HepG2 (cell line): ENCODE results near the gene B3GAT3. TPM values are rescaled to one million over a fixed set of nuclear protein-coding genes. Genes with fewer than 3 reads are reported as not detected.

Experiments used
- ATM ChIP-seq: fragments of 450-650 bp; IDR thresholded peaks from 2 replicates; pipeline ENCODE4 v1.7.1; 2017; ENCODE audit warnings: mild to moderate bottlenecking, borderline replicate concordance
- HCFC1 ChIP-seq: fragments of 150-350 bp; IDR thresholded peaks from 2 replicates; pipeline ENCODE4 v1.6.1; 2014; ENCODE audit warnings: low read depth, low read length
- JUNB ChIP-seq: sonication (generic); formaldehyde crosslinking; IDR thresholded peaks from 2 replicates; pipeline ENCODE4 v1.8.0; 2022; ENCODE audit warnings: missing genetic modification reagents, mild to moderate bottlenecking, borderline replicate concordance
- NAIF1 ChIP-seq: sonication (generic); formaldehyde crosslinking; IDR thresholded peaks from 2 replicates; pipeline ENCODE4 v1.5.0; 2020; ENCODE audit warnings: mild to moderate bottlenecking, missing genetic modification reagents, borderline replicate concordance
- PHF20 ChIP-seq: sonication (generic); formaldehyde crosslinking; IDR thresholded peaks from 2 replicates; pipeline ENCODE4 v1.5.0; 2020; ENCODE audit warnings: mild to moderate bottlenecking, missing genetic modification reagents
- RAD51 ChIP-seq: fragments of 450-650 bp; IDR thresholded peaks from 2 replicates; pipeline ENCODE4 v1.6.1; 2016; ENCODE audit warnings: borderline replicate concordance
- TCF7 ChIP-seq: sonication (generic); IDR thresholded peaks from 2 replicates; pipeline ENCODE4 v1.6.1; 2016; ENCODE audit warnings: antibody characterized with exemption, low read depth
- ZBTB39 ChIP-seq: sonication (generic); formaldehyde crosslinking; IDR thresholded peaks from 2 replicates; pipeline ENCODE4 v1.5.0; 2020; ENCODE audit warnings: missing genetic modification reagents
- ZBTB4 ChIP-seq: sonication (generic); formaldehyde crosslinking; IDR thresholded peaks from 2 replicates; pipeline ENCODE4 v1.4.0; 2020; ENCODE audit warnings: missing genetic modification reagents, mild to moderate bottlenecking, borderline replicate concordance
- ZFX ChIP-seq: sonication (generic); formaldehyde crosslinking; IDR thresholded peaks from 2 replicates; pipeline ENCODE4 v1.4.0; 2020; ENCODE audit warnings: mild to moderate bottlenecking, low read depth, missing genetic modification reagents, moderate library complexity
- ZNF143 ChIP-seq: sonication (generic); formaldehyde crosslinking; IDR thresholded peaks from 2 replicates; pipeline ENCODE4 v1.4.0; 2020; ENCODE audit warnings: missing genetic modification reagents
- ZNF318 ChIP-seq: sonication (generic); formaldehyde crosslinking; IDR thresholded peaks from 2 replicates; pipeline ENCODE4 v1.4.0; 2020; ENCODE audit warnings: mild to moderate bottlenecking, missing genetic modification reagents
- ZNF44 ChIP-seq: sonication (generic); formaldehyde crosslinking; IDR thresholded peaks from 2 replicates; pipeline ENCODE4 v1.5.1; 2020; ENCODE audit warnings: mild to moderate bottlenecking, missing genetic modification reagents
- ZNF460 ChIP-seq: sonication (generic); formaldehyde crosslinking; IDR thresholded peaks from 2 replicates; pipeline ENCODE4 v1.5.1; 2020; ENCODE audit warnings: missing genetic modification reagents, mild to moderate bottlenecking, borderline replicate concordance
- ZNF607 ChIP-seq: sonication (generic); formaldehyde crosslinking; IDR thresholded peaks from 2 replicates; pipeline ENCODE4 v1.5.1; 2020; ENCODE audit warnings: missing genetic modification reagents, mild to moderate bottlenecking, borderline replicate concordance
- polyA plus RNA-seq, 8 experiments: library from polyadenylated mRNA; depleted of rRNA in 3 of 8; stranded (reverse) in 7 of 8; unstranded in 1 of 8; fragments of >200 nt; fragmentation: Illumina TruSeq in 4 of 8; extraction: Trizol in 4 of 8; gene quantifications; 2 replicates each; pipeline versions ENCODE4 v1.2.1 to v1.2.3, GENCODE V29; 2011 to 2016; ENCODE audit warnings: low read depth in 4 of 8, missing spikeins in 1 of 8, mixed read lengths in 1 of 8; ENCODE audit not compliant: insufficient read depth in 1 of 8
- total RNA-seq, 5 experiments: library from RNA; depleted of rRNA; stranded (reverse); fragments of >200 nt; fragmentation: Illumina TruSeq; extraction: Trizol; gene quantifications; 2 replicates each; pipeline ENCODE4 v1.2.3, GENCODE V29; 2016; ENCODE audit warnings: low read depth in 1 of 5

B3GAT3 gene
- total and polyA plus RNA-seq, 2 of the 13 experiments (the other 11 are each of a cell fraction or from before 2014, with no cell fraction given), result 21.3 to 26.1 TPM

GRCh38 chr11:62621567-62622470, at the start of gene B3GAT3 (continued):
- TF ChIP-seq ZBTB39 (CRISPR knock-in tag) (peak; percentile 37; the same call in 1 of the 2 replicates), ZBTB4 (CRISPR knock-in tag) (no peak), ATM (no peak), HCFC1 (peak; percentile 61; the same call in 1 of the 2 replicates), ZNF607 (CRISPR knock-in tag) (peak; percentile 77; the same call in 1 of the 2 replicates), NAIF1 (CRISPR knock-in tag) (no peak), ZNF44 (peak; percentile 94), ZFX (peak; percentile 61), ZNF460 (CRISPR knock-in tag) (no peak), PHF20 (CRISPR knock-in tag) (peak; percentile 92), TCF7 (no peak), ZNF318 (CRISPR knock-in tag) (no peak), JUNB (CRISPR knock-in tag) (no peak; the same call in 1 of the 2 replicates), ZNF143 (peak; percentile 50; the same call in 1 of the 2 replicates), RAD51 (no peak)
